Measurements from ENCODE around the gene SLC2A8.

SLC2A8 gene

DNA sequence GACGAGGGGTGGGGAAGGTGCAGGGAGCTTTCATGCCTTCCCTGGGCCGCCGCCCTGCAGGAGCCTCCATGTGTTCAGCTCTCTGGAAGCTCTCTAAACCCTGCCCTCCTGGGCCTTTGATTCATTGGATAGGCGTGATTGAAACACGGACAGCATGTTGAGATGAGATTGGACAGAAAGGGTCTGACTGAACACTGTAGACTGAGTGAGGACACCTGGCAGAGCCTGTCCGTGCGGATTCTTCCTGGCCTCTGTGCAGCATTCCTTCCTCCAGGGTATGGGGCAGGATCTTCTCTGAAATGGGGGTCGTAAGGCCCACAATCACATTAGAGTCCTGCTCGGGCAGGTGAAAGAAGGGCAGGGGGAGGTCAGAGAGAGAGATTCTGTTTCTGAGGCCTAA is 41.4 kb downstream of the SLC2A8 start:
- DNase-seq = no peak

DNA sequence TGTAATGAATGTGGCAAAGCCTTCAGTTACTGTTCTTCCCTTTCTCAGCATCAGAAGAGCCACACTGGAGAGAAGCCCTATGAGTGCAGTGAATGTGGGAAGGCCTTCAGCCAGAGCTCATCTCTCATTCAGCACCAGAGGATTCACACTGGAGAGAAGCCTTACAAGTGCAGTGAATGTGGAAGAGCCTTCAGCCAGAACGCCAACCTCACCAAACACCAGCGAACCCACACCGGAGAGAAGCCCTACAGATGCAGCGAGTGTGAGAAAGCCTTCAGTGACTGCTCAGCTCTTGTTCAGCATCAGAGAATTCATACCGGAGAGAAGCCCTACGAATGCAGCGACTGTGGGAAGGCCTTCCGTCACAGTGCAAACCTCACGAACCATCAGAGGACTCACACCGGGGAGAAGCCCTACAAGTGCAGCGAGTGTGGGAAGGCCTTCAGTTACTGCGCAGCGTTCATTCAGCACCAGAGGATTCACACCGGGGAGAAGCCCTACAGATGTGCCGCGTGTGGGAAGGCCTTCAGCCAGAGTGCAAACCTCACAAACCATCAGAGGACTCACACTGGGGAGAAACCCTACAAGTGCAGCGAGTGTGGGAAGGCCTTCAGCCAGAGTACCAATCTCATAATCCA is 47.4 kb downstream of the SLC2A8 start:
- DNase-seq = no peak

DNA sequence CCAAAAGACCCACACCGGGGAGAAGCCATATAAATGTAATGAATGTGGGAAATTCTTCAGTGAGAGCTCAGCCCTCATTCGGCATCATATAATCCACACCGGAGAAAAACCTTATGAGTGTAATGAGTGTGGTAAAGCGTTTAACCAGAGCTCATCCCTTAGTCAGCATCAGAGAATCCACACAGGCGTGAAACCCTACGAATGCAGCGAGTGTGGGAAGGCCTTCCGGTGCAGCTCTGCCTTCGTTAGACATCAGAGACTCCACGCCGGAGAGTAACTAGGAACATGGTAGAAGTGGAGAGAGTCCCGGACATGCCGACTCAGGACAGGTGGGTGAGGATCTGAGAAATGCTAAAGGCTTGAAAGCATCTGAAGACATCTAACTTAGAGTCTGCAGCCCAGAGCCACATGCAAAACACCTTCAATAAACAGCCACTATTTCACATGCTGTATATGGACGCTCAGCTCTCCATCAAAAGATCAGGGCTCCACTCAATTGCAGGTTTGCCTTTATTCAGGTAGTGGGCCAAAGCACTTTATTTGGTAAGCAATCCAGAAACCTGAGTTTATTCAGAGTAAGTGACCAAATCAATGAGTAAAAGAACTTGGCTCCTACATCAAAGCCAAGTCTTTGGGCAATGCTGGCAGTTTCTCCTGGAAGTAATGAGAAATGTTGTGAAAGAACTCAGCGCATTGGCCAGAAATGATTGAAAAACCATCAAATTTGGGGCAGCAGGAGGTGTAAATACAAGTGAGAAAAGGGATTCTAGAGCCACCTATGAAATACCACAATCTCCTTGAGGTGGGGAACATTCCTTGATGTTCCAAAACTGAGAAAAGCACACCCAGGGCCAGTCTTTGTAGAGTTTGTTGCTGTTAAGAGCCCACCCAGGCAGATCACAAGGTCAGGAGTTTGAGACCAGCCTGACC is 48.2 kb downstream of the SLC2A8 start:
- DNase-seq = no peak

DNA sequence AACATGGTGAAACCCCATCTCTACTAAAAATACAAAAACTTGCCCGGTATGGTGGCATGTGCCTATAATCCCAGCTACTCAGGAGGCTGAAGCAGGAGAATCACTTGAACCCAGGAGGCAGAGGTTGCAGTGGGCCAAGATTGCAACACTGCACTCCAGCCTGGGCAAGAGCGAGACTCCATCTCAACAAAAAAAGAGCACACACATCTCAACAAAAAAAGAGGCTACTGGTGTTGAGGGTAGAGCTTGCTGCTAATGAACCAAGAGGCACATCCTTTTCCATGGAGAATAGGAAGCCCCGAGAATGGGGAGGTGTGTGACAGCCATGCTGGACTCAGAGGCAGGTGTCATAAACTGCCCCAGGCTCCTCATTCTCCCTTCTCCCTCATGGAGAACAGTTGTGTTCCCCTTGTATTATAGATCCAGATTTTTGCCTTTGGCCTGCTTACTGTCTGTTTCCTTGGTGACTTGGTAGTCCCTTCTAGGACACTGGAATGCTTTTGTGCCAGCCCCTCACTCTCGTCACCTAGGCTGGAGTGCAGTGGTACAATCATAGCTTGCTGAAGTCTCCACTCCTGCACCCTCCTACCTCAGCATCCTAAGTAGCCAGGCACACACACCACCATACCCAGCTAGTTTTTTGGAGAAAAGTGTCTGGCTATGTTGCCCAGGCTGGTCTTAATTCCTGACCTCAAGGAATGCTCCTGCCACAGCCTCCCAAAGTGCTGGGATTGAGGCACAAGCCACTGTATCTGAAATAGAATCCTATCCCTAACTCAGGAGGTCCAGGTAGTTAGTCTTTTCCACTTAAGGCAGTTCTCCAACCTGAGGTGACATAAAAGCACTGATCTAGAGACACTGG is 49.1 kb downstream of the SLC2A8 start:
- DNase-seq = no peak

DNA sequence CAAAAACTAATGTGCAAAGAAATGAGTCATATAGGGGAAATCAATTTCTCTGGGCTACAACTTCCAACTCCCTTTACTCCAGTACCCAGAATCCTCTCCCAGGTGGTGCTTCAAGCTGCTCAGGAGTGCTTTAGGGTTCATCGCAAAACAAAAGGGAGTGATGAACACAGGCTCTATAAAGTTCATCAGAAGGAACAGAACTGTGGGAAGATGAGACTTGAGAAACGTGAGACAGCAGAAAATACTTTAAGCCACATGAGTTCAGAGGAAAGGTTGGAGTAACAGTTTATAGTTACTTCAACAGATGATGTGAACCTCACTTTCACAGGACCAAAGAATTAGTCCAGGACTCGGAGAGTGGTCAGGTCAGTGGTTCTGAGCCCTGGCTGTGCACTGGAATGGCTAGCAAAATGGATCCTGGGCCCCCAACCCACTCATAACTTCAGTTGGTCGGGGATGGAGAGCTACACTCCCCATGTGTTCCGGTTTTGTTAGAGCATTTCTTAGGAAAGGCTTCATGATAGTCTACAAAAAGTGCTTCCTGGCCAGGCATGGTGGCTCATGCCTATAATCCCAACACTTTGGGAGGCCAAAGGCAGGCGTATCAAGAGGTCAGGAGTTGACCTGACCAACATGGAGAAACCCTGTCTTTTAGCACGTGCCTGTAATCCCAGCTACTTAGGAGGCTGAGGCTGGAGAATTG is 49.9 kb downstream of the SLC2A8 start:
- DNase-seq = no peak

DNA sequence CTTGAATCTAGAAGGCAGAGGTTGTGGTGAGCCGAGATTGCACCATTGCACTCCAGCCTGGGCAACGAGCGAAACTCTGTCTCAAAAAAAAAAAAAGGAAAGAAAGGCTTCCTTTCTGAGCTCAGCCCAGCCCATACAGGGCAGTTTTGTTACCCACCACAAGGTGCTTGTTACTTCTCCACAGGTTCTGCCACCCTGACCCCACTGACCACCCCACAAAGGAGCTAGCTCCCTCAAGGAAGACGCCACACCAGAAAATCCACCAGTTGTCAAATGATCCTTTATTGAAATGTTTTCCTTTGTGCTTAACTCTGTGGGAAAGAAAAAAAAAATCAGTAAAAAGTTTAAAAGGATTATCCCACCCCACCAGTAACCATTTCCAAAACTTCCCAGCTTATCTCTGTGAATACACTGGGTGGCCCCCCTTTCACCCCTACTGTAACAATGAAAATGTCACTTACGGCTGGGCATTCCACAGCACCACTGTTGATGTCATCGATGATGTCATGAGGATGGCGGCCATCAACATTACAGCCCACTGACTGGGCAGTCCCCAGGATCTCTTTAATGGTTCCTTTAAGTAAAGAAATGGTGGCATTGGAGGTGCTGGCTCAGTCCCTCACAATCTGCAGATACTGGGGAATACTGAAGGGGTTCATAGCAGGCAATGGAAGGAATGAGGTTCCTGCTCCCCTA is 50.6 kb downstream of the SLC2A8 start:
- no peak for DNase-seq

DNA sequence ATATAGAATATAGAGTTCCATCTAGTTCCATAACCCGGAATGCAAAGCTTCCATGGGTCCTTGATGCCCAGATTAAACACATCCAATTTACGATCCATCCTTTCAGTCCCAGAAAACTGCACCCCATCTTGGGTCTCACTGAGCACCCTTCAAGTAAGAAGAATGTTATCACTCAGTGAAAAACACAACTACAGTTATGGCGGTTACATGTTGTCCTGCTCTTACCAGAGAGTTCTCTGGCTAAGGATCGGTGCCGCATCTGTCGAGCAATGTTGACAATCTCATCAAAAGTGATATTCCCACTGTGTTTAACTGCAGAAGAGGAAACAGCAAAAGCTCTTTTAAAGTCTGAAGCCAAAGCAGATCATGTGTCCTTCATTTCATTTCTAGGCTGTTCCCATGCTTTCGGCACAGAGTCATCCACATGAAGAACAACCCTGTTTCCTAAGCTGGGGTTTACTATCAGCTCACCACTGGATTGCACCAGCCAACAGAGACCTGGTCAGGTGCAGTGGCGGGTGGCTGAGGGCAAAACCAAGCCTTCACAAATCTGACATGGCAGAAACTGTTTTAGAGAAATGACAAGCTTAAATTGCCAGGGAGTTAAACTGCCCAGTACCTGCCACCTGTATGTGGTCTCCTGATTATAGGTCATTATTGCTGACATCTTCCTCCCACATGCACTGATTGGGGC is 51.3 kb downstream of the SLC2A8 start:
- no peak for DNase-seq

DNA sequence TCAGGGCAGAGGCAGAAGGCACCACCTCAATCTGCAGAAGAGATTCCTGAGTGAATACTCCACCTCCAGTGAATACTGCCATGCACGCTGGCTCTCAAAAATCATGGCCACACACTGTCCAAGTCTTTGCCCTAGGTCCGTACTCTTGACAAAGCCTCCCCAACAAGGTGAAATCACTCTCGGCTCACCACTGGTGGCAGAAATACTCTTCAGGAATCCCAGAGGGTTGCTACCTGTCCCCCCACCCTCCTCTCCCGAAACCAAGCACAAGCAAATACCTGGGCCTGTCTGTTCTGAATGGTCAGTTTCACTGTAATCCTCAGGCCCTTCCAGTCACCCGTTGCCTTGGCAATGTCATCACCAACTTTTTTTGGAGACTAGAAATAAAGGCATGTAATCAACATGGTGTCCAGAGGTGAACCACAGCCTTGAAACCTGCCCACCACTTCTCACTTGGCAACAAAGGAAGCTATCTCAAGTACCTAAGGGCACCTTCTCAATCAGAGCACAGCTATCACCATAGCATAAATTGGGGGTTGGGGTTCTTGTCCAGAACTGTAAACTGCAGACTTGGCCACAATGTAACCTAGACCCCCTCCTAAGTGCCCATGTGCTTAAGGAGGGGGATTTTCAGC is 52.5 kb downstream of the SLC2A8 start:
- no peak for DNase-seq

DNA sequence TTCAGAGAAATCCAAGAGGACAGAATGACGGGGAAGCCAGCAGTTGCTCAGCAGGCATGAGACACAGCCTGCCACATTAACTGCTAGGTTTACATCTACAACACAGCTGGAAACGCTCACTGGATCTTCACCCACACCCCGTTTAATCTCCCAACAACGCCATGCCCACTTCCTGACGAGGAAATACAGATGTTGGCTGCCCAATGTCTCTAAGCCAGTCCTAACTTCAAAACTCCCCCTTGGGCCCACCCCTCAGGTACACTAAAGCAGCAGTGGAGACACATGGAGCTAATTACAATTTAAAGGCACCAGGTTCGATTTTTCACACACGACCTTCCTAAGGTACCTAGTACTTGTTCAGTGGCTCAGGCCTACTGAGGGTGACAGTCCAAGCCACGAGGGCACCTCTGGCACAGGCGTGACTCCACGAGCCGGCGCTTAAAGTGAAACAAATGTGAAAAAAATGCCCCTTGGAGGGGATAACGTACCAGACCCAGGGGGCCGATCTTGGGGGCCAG is 53.3 kb downstream of the SLC2A8 start:
- no peak for DNase-seq

DNA sequence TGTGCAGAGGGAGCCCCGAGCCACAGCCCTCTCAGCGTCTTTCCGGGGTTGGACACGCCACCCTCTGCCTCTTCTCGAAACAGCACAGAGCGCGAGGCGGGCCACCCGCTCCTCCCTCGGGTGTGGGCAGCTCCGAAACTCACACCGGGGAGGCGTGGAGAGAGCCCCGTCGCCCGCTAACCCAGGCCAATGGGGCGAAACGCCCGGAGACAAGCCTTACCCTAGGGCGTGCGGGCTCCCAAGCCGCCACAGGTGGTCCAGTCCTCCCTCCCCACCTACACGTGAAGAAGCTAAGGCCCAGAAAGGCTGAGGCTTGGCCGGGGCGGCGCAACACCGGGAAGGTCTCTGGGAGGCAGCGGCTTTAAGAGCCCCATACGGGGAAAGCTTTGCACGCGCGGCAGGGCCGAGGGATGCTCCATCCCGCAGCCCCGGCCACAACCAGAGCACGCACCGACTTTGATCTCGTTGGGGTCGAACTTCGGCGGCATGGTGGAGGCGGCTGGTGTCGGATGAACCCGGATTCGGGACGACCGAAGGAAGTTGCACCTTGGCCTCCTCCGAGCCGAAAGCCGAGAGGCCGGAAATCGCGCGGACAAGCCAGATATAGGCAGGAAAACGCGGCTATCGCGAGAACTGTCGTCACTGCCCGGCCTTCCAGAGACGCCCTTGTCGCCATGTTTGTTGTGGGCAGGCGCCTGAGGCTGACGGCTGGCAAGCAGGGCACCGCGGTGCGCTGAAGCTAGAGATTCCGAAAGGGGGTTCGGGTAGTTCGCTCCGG is 54.0 kb downstream of the SLC2A8 start, which contains the start of the genes LRSAM1 and RPL12:
Gene LRSAM1, plus strand, starts transcription at position 681 of the 778 bp plus-strand sequence. CDS start 3,018 bp downstream, outside the sequence.
Gene RPL12, minus strand, starts transcription at position 577 of the 778 bp plus-strand sequence. Its CDS starts 89 bp downstream, at position 488.
- DNase-seq = peak; percentile 65

DNA sequence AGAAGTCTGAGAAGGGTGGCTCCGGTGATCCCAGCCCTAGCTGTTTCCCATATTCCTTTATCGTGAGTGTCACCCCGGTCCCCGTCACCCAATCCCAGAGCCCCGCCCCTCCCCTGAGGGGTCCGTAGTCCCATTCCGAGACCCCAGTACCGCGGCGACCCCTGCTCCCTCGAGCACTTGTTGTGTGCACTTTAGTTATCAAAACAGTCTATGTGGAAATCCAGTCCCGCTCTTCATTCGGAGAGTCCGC is 54.6 kb downstream of the SLC2A8 start:
- DNase-seq = no peak

DNA sequence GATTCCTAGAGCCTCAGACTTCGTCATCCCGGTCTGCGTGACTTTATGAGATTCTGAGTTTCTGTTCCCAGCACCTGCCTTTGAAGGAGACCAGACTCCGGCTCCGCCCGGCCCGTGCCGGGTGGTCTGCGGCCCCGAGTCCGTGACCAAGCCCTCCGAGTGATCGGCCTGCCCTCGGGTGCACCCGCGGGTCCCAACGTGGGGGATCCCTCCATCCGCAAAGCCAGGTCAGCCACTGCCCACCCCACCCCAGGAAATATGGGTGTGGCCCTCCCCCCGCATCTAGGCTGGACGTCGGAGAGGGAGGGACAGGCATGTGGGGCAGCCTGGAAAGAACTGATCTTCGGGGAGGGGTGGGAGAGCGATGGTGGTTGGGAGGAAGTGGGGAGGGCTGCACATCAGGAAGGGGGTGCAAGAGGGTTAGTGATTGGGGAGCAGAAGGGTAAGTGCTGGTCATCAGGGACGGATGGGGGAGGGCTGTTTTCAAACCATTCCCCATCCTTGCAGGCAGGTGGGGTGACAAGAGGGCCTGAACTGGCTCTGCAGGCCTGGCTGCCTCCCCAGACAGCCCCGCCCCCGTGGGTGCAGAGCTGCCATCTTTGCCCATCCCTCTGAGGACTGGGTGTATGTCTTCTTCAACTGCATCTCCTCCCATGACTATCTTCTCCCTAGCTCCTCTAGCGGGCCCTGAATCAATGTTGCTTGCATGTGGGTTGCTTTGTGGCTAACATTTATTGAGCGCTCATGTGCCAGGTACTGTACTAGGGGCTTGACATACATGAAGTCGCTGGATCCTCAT is 55.1 kb downstream of the SLC2A8 start:
- DNase-seq = no peak

DNA sequence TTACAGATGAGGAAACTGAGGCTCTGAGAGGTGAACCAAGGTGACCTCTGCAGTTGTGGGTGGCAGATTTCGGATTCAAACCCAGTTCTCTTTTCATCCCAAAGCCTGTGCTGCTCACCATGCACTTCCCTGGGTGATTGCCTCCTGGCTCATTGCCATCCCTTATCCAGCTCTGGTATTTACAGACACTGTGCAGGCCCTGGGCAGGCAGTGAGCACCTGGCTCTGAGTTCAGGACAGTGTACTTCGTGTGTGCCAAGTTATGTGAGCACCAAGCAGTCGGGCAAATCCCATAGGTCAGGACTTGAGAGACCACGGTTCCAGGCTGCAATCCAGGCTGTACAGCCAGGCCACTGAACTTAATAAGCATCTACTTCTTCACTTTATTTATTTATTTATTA is 55.7 kb downstream of the SLC2A8 start:
- no peak for DNase-seq

DNA sequence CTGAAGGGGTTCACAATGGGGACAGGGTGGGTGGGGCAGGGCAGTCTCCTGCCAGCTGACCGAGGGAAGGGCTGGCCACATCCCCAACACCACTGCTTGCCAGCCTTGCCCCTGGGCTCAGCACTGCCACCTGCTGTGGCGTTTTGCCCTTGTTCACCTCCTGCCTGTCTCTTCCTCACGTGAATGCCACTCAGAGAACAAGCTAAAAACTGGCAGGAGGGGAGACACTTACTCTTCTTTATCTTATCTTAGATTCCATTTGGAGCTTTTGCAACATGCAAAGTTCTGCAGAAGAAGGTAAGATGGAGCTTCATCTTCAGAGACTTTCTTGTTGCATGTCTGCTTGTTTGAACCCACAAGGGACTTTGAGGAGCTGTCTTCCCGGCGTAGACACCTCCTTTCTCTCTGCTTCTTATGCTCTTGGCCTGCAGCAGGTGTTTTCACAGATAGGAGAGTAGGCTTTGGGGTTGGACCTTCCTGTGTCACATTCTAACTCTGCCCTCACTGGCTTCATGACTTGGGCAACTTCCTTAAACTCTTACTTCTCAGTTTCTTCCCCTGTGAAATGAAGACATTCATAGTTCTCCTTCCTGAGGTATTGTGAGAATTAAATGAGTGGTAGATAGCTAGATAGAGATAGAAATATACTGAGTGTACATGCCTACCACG is 58.5 kb downstream of the SLC2A8 start:
- DNase-seq = no peak

DNA sequence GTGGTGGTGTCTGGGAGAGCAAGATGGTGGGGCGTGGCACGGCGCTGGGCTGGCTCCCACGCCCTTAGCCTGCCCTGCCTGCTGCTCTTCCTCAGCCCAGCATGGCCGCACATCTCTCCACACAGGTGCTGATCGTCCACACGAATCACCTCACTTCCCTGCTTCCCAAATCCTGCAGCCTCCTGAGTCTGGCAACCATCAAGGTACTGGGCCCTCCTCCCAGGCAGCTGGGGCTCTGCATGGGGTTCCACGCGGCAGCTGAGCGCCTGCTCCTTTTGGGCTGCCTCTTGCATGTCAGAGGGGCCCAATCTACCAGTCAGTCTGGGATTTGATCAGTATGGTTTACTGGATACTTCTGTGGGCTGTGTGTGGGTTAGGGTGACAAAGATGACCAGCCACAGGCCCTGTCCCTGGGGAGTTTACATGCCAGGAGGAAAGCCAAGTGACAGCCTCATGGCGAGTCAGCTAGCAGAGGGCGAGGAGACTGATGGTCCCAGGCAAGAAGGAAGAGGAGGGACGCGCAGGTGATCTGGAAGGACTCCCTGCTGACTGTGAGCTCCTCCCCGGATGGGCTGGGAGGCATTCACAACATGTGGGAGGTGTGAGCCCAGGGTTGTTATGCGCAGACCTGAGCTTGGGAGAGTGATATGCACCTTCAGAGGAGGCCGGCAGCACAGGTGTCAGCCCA is 60.4 kb downstream of the SLC2A8 start:
- DNase-seq = no peak

Measured in cortex of kidney (tissue), 1 donor.